Fibroblast of peridontal ligament (primary cell): ENCODE data around the gene TRPV2.
"Not testable (repeated sequence)": the region's sequence is repeated elsewhere in the genome, so short reads cannot be mapped to it uniquely, and the experiment has no call there.

Source experiments
- DNase-seq: peaks from one replicate; pipeline ENCODE4 v3.0.0-alpha.2; 2010; ENCODE audit errors: extremely low read depth

The TRPV2 gene, protein sequence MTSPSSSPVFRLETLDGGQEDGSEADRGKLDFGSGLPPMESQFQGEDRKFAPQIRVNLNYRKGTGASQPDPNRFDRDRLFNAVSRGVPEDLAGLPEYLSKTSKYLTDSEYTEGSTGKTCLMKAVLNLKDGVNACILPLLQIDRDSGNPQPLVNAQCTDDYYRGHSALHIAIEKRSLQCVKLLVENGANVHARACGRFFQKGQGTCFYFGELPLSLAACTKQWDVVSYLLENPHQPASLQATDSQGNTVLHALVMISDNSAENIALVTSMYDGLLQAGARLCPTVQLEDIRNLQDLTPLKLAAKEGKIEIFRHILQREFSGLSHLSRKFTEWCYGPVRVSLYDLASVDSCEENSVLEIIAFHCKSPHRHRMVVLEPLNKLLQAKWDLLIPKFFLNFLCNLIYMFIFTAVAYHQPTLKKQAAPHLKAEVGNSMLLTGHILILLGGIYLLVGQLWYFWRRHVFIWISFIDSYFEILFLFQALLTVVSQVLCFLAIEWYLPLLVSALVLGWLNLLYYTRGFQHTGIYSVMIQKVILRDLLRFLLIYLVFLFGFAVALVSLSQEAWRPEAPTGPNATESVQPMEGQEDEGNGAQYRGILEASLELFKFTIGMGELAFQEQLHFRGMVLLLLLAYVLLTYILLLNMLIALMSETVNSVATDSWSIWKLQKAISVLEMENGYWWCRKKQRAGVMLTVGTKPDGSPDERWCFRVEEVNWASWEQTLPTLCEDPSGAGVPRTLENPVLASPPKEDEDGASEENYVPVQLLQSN

DNA sequence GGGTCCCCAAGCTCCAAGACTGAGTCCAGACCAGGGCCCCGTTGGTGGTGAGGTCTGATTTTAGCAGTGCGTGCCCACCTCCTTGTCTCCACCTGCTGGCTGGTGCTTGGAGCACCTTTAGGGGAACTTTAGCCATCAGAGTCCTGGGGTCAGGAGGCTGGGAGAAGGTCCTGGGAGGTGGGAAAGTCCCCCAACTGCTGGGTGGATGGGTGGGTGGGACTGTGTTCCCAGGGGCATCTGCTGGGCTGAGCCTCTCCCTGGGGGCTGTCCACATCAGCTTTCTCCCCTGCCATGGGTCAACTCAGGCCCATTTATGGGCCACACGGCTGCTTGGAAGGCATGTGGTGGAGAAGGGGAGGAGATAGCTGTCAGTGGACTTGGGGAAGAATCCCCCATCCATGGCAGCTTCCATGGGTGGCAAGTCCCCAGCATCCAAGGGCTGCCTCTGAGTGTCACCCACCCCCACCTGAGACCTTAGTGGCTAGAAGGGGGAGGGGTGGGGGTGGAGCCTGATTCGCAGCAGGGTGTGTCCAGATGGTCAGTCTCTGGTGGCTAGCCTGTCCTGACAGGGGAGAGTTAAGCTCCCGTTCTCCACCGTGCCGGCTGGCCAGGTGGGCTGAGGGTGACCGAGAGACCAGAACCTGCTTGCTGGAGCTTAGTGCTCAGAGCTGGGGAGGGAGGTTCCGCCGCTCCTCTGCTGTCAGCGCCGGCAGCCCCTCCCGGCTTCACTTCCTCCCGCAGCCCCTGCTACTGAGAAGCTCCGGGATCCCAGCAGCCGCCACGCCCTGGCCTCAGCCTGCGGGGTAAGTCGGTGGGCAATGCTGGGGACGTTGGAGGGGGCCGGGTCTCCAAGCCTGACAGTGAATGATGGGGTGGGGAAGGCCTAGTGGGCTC lies at the start of gene TRPV2:
TRPV2 (plus strand) TSS at position 541 of the 894 bp plus-strand sequence. CDS start 2,098 bp downstream, outside the sequence.
- no peak for DNase-seq

DNA sequence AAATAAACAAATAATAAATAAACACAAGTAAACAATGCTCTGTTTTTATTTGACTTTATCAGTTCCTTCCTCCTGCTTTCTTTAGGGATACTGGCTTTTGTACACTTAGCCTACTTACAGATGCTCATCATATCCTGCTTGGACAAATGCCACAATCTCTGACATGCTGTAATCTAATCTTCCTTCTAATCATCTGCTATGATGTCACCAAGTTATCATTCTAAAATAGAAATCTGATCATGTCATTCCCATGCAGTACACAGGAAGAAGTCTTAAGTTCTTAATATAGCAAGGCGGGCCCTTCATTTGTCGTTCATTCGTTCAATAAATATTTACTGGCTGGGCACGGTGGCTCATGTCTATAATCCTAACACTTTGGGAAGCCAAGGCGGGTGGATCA lies 43.6 kb upstream of the TRPV2 start:
- peak; percentile 88 for DNase-seq

- DNase-seq, result peak; percentile 74
Observed at GRCh38 chr17:16374146-16374938, 41.0 kb upstream of the TRPV2 start.

DNA sequence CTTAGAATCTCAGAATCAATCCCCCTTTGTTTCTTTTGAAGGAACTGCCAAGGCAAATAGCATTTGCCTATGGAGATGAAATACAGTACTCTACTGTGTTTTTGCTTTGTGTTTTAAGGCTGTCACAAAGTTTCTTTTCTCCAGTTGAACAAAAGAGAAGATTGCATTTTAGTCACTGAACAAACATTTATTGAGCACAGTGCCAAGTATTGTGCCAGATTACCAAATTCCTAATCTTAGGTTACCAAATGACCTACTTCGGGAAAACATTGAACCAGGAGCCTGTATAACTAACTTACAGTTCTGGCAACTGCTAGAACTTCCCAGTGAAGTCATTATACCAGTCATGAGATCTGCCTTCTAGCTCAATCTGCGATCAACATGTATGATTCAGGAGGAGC lies 37.4 kb upstream of the TRPV2 start:
- peak; percentile 94 for DNase-seq

GRCh38 chr17:16378636-16379282 lies 36.6 kb upstream of the TRPV2 start:
- no peak for DNase-seq

GRCh38 chr17:16379654-16380053 lies 35.7 kb upstream of the TRPV2 start:
- no peak for DNase-seq

- DNase-seq, result peak; percentile 98
Observed at GRCh38 chr17:16380640-16381495, 34.5 kb upstream of the TRPV2 start, which contains the start of gene UBB. Gene UBB, plus strand, starts transcription at chr17:16381091. Its CDS starts 817 bp downstream, at chr17:16381908.

DNA sequence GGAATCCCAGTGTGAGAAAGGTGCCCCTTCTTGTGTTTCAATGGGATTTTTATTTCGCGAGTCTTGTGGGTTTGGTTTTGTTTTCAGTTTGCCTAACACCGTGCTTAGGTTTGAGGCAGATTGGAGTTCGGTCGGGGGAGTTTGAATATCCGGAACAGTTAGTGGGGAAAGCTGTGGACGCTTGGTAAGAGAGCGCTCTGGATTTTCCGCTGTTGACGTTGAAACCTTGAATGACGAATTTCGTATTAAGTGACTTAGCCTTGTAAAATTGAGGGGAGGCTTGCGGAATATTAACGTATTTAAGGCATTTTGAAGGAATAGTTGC lies 33.9 kb upstream of the TRPV2 start:
- DNase-seq, result peak; percentile 54

DNA sequence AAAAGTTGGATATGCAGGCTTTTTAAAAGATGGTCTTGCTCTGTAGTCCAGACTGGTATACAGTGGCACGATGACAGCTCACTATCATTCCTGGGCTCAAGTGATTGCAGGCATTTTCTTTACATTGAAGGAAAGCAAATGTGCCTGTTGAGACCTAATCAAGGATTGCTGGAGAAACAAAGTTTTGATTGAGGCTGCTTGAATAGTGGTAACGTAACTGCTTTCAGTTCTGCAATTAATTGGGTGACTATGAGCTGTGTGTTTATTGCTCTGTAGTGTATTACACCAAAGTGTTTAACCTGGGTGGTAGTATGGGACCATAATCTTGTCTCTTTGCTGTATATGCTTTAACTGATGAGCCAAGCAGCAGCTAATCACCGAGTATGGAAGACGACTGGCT lies 32.2 kb upstream of the TRPV2 start:
- DNase-seq, result no peak

DNA sequence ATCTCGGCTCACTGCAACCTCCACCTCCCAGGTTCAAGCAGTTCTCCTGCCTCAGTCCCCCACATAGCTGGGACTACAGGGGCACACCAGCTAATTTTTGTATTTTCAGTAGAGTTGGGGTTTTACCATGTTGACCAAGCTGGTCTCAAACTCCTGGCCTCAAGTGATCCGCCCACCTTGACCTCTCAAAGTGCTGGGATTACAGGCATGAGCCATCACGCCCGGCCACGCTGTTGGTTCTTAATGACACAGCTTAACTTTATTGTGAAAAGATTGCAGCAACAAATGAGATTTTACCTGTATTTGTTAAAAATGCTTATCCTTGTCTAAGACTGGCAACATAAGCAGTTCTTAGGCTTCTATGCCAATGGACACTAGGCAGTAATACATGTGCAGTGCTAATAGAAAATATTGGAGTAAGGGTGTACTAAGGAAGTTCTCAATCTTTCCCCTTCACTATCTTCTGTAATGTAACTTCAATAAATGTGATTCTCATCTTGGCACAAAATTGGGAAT lies 31.5 kb upstream of the TRPV2 start:
- DNase-seq, result no peak

DNA sequence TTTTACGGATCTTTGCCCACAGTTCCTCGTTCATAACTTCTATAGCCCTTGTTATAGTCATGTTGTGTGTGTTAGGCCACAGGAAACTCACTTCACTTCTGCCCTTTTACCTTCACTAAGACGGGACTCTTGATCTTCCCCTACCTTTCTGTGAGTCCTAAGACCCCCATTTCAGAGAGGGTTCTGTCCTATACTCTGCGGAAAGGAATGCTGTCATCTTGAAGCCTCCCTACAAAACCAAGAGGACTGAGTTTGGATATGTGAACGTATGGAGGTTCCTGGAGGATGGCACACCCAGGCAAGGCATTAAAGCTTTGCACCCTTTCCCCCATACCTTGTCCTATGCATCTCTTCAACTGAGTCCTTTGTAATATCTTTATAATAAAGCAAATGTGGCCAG lies 30.8 kb upstream of the TRPV2 start:
- DNase-seq, result no peak

- not testable (repeated sequence) for DNase-seq
Observed at GRCh38 chr17:16386126-16386507, 29.3 kb upstream of the TRPV2 start.

GRCh38 chr17:16391451-16391850 lies 23.9 kb upstream of the TRPV2 start:
- DNase-seq, result no peak

DNA sequence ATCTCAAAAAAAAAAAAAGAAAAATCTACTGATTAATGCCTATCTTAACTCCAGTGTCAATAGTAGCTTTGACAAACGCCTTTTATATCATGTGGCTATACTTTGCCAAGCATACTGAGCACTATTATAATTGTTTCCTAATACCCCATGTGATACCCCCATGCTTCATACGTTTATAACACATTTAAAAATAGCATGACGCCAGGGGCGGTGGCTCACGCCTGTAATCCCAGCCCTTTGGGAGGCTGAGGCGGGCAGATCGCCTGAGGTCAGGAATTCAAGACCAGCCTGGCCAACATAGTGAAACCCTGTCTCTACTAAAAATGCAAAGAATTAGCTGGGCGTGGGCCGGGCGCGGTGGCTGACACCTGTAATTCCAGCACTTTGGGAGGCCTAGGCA lies 22.9 kb upstream of the TRPV2 start:
- DNase-seq, result not testable (repeated sequence)

DNA sequence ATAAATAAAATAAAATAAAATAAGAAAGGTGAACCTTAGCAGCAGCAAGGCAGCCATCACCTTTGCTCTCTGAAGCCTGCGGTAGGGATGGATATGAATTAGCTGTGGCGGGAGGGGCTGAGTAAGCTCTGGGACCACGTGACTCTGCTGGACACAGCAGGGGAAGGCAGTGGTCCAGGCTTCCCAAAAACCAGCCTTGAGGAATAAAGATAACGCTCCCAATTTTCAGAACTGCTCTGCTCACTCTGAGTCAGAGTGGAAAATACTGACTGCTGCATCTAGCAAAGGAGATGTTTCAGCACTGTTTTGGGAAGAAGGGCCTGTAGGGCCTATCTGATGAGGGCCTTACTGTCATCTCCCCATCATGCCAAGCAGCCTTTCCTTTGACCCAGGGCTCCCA lies 19.5 kb upstream of the TRPV2 start:
- not testable (repeated sequence) for DNase-seq

DNA sequence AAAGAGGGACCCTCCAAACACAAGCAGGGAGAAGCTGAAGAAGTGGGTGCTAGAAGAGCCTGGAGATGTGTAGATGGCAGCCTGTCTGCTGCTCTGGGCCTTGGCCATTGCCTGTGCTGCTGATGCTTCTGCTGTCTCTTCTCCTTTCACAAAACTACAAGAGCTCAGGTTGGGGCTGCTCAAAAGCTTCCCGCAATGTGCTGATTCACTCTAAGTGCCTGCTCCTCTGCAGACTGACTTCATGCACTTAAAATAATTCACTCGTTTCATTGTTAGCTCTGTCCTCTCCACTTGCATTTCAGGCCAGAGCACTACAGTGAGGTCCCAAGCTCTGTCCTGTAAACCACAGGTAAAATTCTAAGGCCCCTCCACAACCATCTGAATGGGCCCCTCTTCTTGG lies 18.7 kb upstream of the TRPV2 start:
- DNase-seq, result not testable (repeated sequence)

GRCh38 chr17:16398270-16399267 lies 16.8 kb upstream of the TRPV2 start:
- no peak for DNase-seq

DNA sequence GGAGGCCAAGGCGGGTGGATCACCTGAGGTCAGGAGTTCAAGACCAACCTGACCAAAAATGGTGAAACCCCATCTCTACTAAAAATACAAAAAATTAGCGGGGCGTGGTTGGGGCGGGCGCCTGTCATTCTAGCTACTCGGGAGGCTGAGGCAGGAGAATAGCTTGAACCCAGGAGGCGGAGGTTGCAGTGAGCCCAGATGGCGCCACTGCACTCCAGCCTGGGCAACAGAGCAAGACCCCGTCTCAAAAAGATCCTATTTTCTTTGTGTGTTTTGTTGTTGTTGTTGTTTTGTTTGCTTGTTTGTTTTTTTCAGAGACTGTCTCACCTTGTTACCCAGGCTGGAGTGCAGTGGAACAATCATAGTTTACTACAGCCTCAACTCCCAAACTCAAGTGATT lies 11.5 kb upstream of the TRPV2 start:
- not testable (repeated sequence) for DNase-seq
